22Rv1 (cell line): ENCODE results near the gene BEND7.

Experiments
- H3K27ac ChIP-seq: fragments of 450-650 bp; 2 replicates; pipeline ENCODE4 v1.5.1; 2017
- ZFX ChIP-seq: fragments of 450-650 bp; IDR thresholded peaks from 2 replicates; pipeline ENCODE4 v1.6.1; 2017; ENCODE audit warnings: antibody characterized with exemption, borderline replicate concordance
- TF ChIP-seq, protein P1 (sequence below): fragments of 450-650 bp; IDR thresholded peaks from 2 replicates; pipeline ENCODE4 v1.5.1; 2017; ENCODE audit warnings: mild to moderate bottlenecking

Gene BEND7

DNA sequence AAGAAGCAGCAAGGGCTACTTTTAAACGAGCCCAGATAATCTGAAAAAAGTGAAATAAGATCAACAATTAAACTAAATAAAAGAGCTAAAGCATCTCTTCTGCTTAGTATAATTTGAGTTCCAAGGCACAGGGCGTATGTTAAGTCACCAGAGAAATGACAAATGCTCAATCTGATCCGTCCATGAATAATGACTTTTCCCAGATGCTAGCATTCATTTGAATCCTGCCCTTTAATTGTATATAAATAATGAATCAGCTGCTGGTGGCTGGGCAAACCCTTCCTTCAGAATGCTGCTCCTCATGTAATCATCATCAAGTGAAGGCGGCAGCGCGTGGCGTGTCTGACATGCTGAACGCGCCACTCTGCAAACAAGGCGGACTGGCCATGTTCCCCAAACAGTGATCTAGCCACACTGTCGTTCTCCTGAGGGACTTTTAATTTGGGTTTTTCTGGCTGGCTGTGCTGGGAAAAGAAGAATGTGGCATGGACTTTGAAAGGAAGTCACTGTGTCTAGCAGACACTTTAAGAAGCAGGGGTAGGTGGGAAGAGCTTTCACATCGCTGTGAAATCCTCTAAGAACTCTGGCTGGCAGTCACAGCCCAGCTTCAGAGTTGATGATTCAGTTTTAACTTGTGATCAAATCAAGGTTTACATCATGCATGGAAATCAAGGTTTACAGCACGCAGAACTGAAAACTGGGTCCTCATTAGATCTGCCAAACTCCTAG is 70.7 kb downstream of the BEND7 start:
- TF ChIP-seq, protein P1, sequence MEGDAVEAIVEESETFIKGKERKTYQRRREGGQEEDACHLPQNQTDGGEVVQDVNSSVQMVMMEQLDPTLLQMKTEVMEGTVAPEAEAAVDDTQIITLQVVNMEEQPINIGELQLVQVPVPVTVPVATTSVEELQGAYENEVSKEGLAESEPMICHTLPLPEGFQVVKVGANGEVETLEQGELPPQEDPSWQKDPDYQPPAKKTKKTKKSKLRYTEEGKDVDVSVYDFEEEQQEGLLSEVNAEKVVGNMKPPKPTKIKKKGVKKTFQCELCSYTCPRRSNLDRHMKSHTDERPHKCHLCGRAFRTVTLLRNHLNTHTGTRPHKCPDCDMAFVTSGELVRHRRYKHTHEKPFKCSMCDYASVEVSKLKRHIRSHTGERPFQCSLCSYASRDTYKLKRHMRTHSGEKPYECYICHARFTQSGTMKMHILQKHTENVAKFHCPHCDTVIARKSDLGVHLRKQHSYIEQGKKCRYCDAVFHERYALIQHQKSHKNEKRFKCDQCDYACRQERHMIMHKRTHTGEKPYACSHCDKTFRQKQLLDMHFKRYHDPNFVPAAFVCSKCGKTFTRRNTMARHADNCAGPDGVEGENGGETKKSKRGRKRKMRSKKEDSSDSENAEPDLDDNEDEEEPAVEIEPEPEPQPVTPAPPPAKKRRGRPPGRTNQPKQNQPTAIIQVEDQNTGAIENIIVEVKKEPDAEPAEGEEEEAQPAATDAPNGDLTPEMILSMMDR: no peak
- no peak for TF ChIP-seq ZFX
- H3K27ac ChIP-seq: no peak overlapping the region

DNA sequence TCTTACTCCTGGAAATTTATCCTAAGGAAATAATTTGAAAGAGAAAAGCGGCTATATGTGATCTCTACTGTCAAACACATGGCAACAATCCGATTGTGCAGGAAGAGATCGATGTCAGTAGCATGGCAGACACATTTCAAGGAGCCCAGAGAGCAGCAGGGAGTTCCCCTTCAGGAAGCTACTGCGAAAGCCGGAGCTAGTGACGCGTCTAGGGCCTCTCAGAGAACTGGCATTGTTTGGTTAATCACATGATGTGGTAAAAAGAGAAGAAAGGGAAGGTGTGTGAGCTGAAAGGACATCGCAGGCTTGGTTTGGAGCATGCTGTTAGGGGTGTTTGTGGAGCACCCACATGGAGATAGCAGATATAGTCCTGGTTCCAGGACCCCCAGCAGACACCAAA is 74.9 kb downstream of the BEND7 start:
- TF ChIP-seq, protein P1: no peak
- no peak for TF ChIP-seq ZFX
- H3K27ac ChIP-seq: no peak overlapping the region

DNA sequence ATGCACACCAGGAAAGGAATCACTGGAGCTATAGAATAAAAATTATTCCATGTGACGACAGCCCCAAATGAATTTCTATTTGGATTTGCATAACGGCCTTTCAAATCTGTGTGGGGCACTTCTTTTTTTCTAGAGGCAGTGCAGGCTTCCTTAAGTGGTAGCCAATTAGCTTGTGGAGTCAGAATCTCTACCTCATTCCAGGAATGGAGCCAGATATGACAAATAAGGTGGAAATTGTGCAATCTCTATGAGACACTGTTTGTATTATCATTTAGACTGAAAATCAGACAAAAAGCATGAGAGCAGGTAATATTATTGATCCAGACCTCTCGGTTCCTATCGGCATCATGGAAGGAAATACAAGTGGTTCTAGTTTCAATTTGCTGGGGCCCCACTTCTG is 78.7 kb downstream of the BEND7 start:
- TF ChIP-seq ZFX: no peak
- TF ChIP-seq, protein P1: no peak

DNA sequence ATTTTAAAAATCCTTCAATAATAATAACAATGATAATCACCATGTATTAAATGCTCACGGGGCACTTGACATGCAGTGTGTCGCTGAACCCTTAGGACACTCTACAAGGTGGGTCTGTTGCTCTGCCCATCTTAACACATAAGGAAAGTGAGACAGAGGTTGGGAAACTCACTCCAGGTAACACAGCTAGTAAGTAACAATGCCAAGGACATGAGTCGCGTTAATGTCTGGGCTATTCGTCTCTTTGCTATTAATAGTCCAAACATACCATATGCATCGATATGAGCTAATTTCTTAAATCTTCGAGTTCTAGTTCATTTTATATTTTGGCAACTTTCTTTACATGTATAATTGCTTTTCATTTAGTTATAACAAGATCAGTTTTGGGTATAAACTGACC is 79.5 kb downstream of the BEND7 start:
- TF ChIP-seq ZFX: no peak
- TF ChIP-seq, protein P1: no peak
- no peak overlapping the region for H3K27ac ChIP-seq

More for the DNA sequence above, 78.7 kb downstream of the BEND7 start:
- no peak overlapping the region for H3K27ac ChIP-seq

DNA sequence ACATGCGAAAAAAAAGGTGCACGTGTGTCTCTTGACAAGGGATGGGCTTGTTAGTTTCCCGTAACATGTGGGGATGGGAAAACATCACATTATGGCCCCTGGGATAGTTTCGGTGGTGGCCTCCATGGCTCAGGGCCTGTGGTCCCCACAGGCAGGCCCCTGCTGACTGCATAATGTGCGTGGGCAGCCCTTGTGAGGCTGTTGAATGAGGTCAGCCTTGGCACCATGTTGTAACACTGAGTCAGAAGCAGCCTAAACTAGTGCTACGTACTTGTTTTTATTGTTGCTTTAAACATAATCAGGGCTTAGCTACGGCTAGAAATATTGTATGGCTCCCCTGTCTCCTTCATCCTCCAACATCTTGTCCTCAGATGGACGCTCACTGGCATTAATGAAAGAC is 80.6 kb downstream of the BEND7 start:
- TF ChIP-seq, protein P1: no peak
- TF ChIP-seq ZFX: no peak

DNA sequence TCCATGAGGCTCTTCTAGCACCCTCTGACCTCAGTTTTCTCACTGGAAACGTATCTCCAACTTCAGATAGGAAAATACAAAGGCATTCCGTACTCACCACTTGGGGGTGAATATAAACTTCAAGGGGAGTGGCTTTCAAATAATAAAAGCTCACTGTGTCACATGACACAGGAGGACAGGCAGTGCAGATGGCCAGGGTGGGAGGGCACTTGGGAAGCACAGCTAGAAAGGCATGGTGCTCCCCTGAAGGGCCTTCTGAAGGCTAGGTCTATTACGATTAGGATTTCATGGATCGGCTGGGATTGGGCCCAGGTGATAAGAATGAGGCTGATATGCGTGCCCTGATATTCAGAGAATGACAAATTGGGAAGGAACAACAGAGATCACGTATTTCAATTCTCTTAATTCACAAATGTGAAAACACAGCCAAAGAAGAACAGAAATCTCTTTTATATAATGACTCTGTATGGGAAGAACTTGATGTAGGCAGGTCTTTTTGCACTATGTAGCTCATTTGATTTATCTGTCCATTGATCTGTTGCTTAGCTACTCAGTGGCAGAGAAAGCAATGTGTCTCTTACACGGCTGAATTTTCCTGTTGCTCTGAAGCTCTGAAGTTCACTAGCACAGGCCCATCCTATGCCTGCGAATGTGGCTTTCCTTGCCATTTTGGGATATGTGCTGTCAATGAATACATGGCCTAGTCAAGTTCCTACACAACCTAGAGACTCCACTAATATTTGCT is 83.0 kb downstream of the BEND7 start:
- TF ChIP-seq, protein P1: no peak
- no peak for TF ChIP-seq ZFX
- H3K27ac ChIP-seq: no peak overlapping the region

More for the DNA sequence above, 80.6 kb downstream of the BEND7 start:
- no peak overlapping the region for H3K27ac ChIP-seq

DNA sequence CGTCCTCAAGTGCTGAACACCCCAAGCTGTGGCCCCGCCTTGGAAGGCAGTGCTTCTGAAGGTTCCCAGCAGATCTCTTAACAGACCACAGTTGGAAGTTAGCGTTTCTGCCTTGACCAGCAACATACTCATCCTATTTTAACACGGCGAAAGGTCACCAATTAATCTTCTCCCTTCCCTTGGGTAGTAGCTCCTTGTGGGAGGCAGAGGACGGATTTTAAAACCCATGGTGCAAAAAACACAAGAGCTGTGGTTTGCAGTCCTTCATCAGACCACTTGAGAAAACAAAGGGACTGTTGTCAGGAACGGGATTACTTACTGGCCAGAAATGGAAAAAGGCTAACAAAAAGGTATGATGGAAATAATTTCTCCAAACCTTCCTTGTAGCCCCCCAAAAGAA is 87.3 kb downstream of the BEND7 start:
- H3K27ac ChIP-seq: no peak overlapping the region
- TF ChIP-seq, protein P1: no peak
